Measurements from ENCODE around the gene FZD1.
"Not testable (repeated sequence)": the region's sequence is repeated elsewhere in the genome, so short reads cannot be mapped to it uniquely, and the experiment has no call there.

Gene FZD1

DNA sequence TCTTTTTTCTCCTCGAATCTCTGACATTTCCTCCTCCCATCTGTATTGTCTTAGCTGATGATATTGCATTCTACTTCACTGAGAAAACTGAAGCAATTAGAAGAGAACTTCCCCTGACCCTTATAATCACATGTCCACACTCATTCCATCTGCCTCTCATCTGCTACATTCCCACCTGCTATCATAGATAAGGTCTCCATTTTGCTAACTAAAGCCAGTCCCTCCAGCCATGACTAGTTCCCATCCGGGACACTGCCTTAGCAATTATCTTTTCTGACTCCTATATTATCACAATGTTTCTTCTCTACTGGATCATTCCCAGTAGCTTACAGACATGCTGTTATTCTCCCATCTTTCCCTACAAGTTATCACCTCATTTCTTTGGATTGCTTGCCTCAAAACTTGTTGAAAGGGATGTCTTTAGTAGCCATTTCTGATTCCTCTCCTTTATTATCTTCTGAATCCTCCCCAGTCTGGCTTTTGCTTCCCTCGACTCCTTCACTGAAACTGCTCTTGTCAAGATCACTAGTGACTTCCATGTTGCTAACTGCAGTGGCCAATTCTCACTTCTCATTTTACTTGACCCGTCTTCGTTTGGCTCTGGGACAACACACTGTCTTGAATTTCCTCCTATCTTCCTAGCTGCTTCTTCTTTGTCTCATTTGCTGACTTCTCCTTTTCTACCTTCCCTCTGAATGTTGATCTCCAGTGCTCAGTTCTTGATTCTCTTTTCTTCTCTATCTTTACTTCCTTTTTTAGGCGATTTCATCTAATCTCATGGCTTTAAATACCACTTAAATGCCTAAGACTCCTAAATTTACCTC is 35.9 kb downstream of the FZD1 start:
- ChIA-PET POLR2A (no interaction called here), CTCF (interaction anchor here (0.5 kb wide), 1 partner anchor 1286 kb away, joined by 3 read pairs; no protein-coding TSS in a partner anchor)
- TF ChIP-seq FOXM1 (IDR thresholded peaks at IDR 0.05; ENCODE audit: borderline replicate concordance): no peak
- no peak for TF ChIP-seq BHLHE40 (IDR thresholded peaks at IDR 0.05; ENCODE audit: borderline replicate concordance)
- TF ChIP-seq ELF4 (IDR thresholded peaks at IDR 0.05): no peak
- TF ChIP-seq HDGF (IDR thresholded peaks at IDR 0.05; ENCODE audit: borderline replicate concordance): no peak
- DNase-seq (ENCODE audit: extremely low spot score): no peak

DNA sequence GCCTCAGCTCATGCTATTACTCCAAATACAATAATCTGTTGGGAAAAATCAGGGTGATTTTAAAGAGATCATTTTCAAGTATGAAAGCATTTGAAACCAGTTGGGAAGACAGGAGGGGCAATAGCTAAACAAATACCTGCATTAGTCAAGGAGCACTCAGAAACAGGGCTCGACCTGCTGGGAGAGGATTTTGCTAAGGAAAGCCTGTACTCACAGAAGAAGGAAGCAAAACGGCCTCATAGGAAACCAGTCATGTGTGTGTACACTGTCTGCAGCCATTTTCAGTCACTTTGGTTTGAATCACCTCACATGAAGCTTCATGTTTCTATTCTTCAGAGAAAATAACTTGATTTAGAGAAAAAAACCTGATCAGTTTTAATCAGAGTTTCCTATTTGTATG is 38.6 kb downstream of the FZD1 start:
- TF ChIP-seq NFRKB (IDR thresholded peaks at IDR 0.05) (no peak), HDGF (IDR thresholded peaks at IDR 0.05; ENCODE audit: borderline replicate concordance) (no peak), L3MBTL2 (conservative IDR thresholded peaks at IDR 0.05) (no peak), FOXM1 (IDR thresholded peaks at IDR 0.05; ENCODE audit: borderline replicate concordance) (no peak), ELF4 (IDR thresholded peaks at IDR 0.05) (no peak), ZNF384 (IDR thresholded peaks at IDR 0.05) (no peak), ARNT (IDR thresholded peaks at IDR 0.05) (no peak), SP1 (IDR thresholded peaks at IDR 0.05) (no peak)
- TF ChIP-seq, protein P1, sequence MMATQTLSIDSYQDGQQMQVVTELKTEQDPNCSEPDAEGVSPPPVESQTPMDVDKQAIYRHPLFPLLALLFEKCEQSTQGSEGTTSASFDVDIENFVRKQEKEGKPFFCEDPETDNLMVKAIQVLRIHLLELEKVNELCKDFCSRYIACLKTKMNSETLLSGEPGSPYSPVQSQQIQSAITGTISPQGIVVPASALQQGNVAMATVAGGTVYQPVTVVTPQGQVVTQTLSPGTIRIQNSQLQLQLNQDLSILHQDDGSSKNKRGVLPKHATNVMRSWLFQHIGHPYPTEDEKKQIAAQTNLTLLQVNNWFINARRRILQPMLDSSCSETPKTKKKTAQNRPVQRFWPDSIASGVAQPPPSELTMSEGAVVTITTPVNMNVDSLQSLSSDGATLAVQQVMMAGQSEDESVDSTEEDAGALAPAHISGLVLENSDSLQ (IDR thresholded peaks at IDR 0.05): no peak
- POLR2A ChIA-PET: no interaction called here
- no peak for DNase-seq (ENCODE audit: extremely low spot score)
- CTCF ChIA-PET: no interaction called here

- ChIA-PET POLR2A (no interaction called here), CTCF (no interaction called here)
- no peak for DNase-seq (ENCODE audit: extremely low spot score)
- no peak for TF ChIP-seq FOXA1 (IDR thresholded peaks at IDR 0.05)
- no peak for TF ChIP-seq CTBP1 (IDR thresholded peaks at IDR 0.05; ENCODE audit: borderline replicate concordance)
- no peak for TF ChIP-seq TARDBP (IDR thresholded peaks at IDR 0.05)
- no peak for TF ChIP-seq LEF1 (IDR thresholded peaks at IDR 0.05; ENCODE audit: borderline replicate concordance)
- no peak for TF ChIP-seq SP1 (IDR thresholded peaks at IDR 0.05)
- TF ChIP-seq ARNT (IDR thresholded peaks at IDR 0.05): no peak
- TF ChIP-seq, protein P1 (IDR thresholded peaks at IDR 0.05): no peak
- no peak for TF ChIP-seq HDGF (IDR thresholded peaks at IDR 0.05; ENCODE audit: borderline replicate concordance)
- TF ChIP-seq ZNF384 (IDR thresholded peaks at IDR 0.05): no peak
- TF ChIP-seq BHLHE40 (IDR thresholded peaks at IDR 0.05; ENCODE audit: borderline replicate concordance): no peak
- no peak for TF ChIP-seq L3MBTL2 (conservative IDR thresholded peaks at IDR 0.05)
- no peak for TF ChIP-seq FOXK2 (IDR thresholded peaks at IDR 0.05)
- no peak for TF ChIP-seq NFRKB (IDR thresholded peaks at IDR 0.05)
- TF ChIP-seq FOXM1 (IDR thresholded peaks at IDR 0.05; ENCODE audit: borderline replicate concordance): no peak
- TF ChIP-seq SUZ12 (IDR thresholded peaks at IDR 0.05): no peak
- no peak for TF ChIP-seq ELF4 (IDR thresholded peaks at IDR 0.05)
Observed at GRCh38 chr7:91306266-91306665, 42.0 kb downstream of the FZD1 start.

GRCh38 chr7:91307467-91307866 is 43.2 kb downstream of the FZD1 start:
- CTCF ChIA-PET: no interaction called here
- POLR2A ChIA-PET: no interaction called here
- TF ChIP-seq ZNF384 (IDR thresholded peaks at IDR 0.05) (no peak), SUZ12 (IDR thresholded peaks at IDR 0.05) (no peak), NFRKB (IDR thresholded peaks at IDR 0.05) (no peak), FOXM1 (IDR thresholded peaks at IDR 0.05; ENCODE audit: borderline replicate concordance) (no peak), LEF1 (IDR thresholded peaks at IDR 0.05; ENCODE audit: borderline replicate concordance) (no peak), TARDBP (IDR thresholded peaks at IDR 0.05) (no peak), BHLHE40 (IDR thresholded peaks at IDR 0.05; ENCODE audit: borderline replicate concordance) (no peak), ELF4 (IDR thresholded peaks at IDR 0.05) (no peak)
- DNase-seq (ENCODE audit: extremely low spot score): no peak

- CTCF ChIA-PET; POLR2A ChIA-PET; DNase-seq (ENCODE audit: extremely low spot score): not testable (repeated sequence)
Observed at GRCh38 chr7:91308191-91308590, 44.0 kb downstream of the FZD1 start.

GRCh38 chr7:91310830-91311460 is 46.7 kb downstream of the FZD1 start:
- DNase-seq (ENCODE audit: extremely low spot score): no peak
- ChIA-PET CTCF (no interaction called here), POLR2A (no interaction called here)
- TF ChIP-seq FOXK2 (IDR thresholded peaks at IDR 0.05) (no peak), HDGF (IDR thresholded peaks at IDR 0.05; ENCODE audit: borderline replicate concordance) (no peak), LEF1 (IDR thresholded peaks at IDR 0.05; ENCODE audit: borderline replicate concordance) (no peak), CTBP1 (IDR thresholded peaks at IDR 0.05; ENCODE audit: borderline replicate concordance) (no peak), SUZ12 (IDR thresholded peaks at IDR 0.05) (no peak), TARDBP (IDR thresholded peaks at IDR 0.05) (no peak), FOXM1 (IDR thresholded peaks at IDR 0.05; ENCODE audit: borderline replicate concordance) (no peak), SP1 (IDR thresholded peaks at IDR 0.05) (no peak), NFRKB (IDR thresholded peaks at IDR 0.05) (no peak)
- TF ChIP-seq, protein P1 (IDR thresholded peaks at IDR 0.05): no peak

Data from HEK293T (cell line).